HG03066 (cell line): ENCODE results near the gene CDKN2B-AS1.

Source experiments
- ATAC-seq: cut with Tn5 transposase; IDR thresholded peaks from one replicate; pipeline ENCODE4 v1.9.1; 2021; ENCODE audit warnings: low read depth; ENCODE audit not compliant: unreplicated experiment

Gene CDKN2B-AS1

DNA sequence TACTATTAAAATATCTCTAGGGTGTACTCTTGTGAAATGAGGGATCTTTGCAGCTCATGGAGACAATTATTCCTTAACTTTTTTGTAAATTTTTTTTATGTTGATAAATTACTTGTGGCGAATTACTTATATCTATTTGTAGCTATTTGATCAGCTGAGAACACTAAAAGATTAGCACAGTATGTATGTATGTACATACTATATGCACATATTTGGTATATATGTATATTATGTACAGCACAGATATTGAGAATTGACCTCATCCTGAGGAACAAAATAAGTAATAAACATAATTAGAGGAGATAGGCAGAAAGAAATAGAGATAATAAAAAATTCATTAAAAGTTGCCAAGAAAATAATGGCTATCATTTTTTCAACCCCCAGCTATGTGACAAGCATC is 12.2 kb upstream of the CDKN2B-AS1 start:
- ATAC-seq, result no peak

DNA sequence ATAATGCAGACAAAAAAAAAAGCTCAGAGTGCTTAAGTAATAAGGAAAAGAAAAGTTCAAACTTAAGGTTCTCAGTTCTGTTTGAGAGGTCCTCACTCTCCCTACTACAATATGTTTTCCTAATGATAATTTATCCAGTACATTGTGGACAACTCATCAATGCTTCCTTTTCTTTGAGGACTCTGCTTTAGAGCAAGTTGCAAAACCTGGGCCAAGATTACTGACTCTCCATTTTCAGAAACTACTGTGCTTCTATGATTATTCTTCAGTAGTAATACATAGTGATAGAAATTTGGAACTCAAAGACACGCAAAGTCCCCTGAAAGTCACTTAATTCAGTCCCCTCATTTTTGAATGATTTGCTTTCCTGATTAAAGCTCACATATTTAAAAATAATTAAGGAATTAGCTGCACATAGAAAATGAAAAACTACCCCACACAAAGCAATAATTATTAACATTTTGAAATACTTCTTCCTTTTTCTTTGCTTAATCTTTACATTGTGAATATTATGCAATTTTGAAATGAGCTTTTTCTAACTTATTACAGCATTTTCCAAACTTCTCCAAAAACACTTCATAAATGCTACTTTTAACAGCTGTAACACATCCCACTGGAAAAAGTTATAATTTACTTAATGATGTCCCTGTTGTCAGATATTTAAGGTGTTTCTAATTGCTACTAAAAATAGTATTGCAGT is 11.6 kb upstream of the CDKN2B-AS1 start:
- ATAC-seq, result no peak

DNA sequence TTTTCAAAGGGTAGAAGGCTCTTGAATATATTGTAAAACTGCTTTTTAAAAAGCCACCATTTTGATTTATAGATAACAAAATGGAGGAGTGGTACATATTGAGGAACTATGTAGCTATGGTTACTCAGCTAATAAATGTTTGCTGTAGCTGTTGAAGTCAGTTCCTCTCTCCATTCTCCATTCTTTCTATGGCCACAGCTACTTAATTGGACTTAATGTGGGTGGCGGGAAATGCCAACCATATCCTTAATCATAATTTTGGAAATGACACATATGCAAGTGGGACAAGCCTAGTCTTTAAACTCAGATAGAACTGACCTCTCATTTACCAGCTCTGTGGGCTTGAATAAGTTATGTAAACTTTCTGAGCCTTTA is 11.0 kb upstream of the CDKN2B-AS1 start:
- ATAC-seq, result no peak

DNA sequence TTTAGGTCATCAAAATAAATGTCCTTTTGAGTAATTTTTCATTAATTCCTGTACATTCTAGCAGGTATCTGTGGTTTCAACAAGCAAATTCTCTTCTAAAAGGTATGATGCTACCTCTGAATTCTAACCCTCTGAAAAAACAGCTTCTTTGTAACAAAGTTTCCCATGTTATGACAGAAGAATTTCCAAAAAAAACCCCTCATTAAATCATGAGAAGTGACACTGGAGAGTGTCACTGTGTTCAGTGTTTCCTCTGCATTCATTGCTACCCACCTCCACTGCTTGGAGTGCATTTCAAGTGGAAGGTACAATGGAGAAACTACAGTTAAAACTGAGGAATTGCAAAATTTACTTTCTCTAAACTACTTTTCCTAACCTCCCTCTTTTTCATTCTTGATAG is 10.5 kb upstream of the CDKN2B-AS1 start:
- no peak for ATAC-seq

- ATAC-seq, result peak; percentile 71
Observed at GRCh38 chr9:21985964-21986667, 8.5 kb upstream of the CDKN2B-AS1 start.

GRCh38 chr9:21988056-21988990 is 6.3 kb upstream of the CDKN2B-AS1 start:
- ATAC-seq, result no peak

DNA sequence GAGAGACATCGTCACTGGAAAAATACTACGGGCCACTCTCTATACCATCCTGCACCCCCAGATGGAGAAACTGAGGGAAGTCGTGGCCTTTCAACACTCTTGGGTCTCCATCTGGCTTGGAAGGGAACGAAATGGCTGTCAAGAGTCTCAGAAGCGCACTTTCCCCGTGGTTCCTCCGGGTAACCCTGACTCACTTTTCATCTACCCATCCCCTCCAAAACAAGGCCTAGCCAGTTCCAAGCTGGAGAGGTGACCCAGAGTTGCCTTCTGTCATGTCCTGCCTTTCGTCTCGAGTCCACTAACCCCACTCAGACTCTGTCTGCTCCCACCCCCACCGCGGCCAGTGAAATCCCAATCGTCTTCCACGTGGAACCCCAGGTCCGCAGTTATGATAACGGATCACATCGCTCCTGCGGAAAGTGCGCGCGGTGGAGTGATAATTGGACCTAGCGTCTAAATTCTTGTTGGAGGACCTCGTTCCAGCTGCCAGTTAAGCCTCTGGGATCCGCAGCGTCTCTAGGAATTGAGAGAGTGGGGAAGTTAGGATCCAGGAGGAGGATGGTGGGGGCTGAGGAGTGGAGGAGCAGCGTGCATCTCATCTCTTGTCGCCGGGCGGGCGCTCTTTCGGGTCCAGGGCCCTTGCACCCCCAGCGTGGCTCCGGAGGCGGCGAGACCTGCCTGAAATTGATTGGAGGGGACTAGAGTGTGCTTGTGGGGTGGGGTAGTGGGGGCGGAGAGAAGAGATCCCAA is 5.0 kb upstream of the CDKN2B-AS1 start:
- ATAC-seq, result no peak

GRCh38 chr9:21991072-21991959 is 3.3 kb upstream of the CDKN2B-AS1 start:
- ATAC-seq, result no peak

DNA sequence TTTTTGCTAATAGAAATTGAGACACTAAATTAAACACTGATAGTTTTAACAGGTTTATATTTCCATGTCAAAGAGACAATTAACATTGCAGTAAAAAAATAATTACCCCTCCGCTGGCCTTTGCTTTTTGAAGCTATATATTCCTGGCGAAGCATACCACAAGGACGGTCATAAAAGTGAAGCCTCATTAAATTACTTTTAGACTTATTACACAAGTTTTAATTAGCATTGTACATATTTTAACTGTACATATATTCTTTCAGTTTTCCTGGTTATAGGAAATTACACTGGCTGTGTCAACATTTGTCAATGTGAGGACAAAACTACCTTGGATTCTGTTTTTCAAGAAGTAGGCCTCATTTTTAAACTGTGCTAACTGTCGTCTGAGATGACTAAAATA is 1.6 kb upstream of the CDKN2B-AS1 start:
- ATAC-seq, result no peak

DNA sequence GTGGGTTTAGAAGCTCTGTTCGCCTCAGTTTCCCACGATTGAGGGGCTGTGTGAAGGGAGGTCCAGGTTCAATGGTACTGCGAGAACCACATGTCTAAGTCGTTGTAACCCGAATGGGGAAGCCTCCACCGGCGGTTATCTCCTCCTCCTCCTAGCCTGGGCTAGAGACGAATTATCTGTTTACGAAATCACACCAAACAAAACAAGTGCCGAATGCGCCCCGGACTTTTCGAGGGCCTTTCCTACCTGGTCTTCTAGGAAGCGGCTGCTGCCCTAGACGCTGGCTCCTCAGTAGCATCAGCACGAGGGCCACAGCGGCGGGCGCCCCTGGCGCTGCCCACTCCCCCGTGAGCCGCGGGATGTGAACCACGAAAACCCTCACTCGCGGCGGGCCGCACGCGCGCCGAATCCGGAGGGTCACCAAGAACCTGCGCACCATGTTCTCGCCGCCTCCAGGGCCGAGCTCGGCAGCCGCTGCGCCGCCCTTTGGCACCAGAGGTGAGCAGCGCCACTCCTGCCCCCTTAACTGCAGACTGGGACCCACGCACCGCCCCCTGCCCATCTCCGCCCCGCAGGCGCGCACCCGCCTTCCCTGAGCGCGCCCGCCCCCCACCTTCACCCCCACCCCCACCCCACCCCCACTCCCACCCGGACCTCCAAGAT is 567 bp upstream of the CDKN2B-AS1 start, which contains the start of gene CDKN2A:
TSS of gene CDKN2A (minus strand) at position 500 of the 663 bp plus-strand sequence.
- peak; percentile 20 for ATAC-seq

DNA sequence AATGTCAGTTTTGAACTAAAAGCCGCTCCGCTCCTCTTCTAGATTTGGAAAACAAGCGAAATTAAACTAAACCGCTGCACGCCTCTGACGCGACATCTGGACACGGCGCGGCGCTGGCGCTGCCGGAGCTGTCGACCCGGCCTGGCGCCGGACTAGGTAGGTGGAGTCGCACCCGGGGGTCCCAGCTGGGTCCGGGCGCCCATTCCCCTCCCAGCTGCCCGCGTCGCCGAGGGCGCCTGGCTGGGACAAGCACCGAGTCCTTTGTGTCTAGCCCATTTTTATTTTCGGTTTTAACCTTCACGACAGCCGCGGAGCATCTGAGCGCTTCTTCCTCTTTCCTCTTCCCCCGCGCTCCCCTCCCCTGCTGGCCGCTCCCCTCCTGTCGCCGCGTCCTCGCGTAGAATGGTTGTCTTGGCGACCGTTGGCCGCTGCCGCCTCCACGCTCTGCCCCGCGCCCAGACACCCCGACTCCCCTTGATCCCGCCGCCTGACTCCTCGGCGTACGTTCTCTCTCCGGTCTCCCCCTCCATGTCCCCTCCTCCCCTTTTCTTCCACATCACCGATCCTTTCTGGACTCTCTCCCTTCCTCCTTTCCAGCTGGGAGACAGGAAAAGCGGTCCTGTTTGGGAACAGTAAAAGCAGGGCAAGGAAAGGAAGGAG is 545 bp downstream of the CDKN2B-AS1 start:
- peak; percentile 89 for ATAC-seq

DNA sequence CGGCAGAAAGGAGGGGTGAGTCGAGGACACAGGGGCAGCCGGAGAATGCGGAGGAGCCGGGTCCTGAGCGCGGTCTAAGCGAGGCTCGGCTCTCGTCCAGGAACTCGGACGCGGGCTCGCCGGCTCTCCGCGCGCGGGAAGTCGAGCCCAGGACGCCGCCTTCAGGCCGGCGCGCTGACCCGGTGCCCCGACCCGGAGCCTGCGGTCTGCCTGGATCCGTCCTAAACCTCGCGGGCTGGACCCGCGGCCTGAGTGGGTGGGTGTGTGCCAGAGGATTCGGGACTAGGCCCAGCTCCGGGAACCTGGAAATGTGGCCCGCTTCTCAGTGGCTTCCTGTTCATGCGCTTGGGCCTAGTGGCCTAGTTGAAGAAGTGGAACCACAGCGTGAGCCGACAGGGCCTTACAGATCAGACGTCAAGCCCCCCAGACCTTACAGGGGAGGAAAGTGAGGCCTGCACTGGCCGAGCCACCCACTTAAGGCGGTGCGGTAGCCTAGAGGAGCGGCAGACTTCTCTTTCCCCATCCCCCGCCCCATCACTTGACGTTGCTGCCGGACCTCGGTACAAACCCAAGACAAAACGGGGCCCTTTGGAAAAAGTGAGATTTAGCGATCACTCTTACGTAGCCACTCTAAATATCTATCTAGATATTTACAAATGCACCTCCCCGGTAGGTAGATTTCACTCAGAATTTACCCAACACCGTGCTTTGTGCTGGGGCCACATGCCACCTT is 1.2 kb downstream of the CDKN2B-AS1 start:
- peak; percentile 29 for ATAC-seq

GRCh38 chr9:21996438-21996837 is 1.8 kb downstream of the CDKN2B-AS1 start:
- ATAC-seq, result no peak

GRCh38 chr9:21996858-21997257 is 2.3 kb downstream of the CDKN2B-AS1 start:
- ATAC-seq, result no peak

- ATAC-seq, result no peak
Observed at GRCh38 chr9:21997480-21997879, 2.9 kb downstream of the CDKN2B-AS1 start.

DNA sequence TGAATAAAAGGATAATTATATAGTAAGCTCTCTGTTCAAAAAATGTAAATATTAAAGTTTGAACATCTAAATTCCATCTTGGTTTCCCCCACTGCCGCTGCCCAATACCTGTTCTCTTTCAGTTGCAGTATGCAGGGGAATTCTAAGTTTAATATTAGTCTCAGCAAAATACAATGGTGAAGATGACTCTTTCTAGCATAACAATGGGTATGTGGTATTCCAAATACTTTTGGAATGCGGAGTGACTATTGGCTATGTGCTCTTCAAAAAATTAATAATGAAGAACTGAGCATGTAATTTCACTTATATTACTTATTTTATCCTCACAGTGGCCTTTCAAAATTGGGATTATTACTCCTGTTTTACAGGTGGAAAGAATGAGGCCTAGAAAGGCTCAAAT is 3.4 kb downstream of the CDKN2B-AS1 start:
- ATAC-seq, result no peak

- ATAC-seq, result no peak
Observed at GRCh38 chr9:22002038-22002437, 7.4 kb downstream of the CDKN2B-AS1 start.
